ENCODE data around the gene SYDE1.
A peak's percentile ranks its signal among the peaks of the same experiment; 100 is the strongest.

SYDE1 gene

DNA sequence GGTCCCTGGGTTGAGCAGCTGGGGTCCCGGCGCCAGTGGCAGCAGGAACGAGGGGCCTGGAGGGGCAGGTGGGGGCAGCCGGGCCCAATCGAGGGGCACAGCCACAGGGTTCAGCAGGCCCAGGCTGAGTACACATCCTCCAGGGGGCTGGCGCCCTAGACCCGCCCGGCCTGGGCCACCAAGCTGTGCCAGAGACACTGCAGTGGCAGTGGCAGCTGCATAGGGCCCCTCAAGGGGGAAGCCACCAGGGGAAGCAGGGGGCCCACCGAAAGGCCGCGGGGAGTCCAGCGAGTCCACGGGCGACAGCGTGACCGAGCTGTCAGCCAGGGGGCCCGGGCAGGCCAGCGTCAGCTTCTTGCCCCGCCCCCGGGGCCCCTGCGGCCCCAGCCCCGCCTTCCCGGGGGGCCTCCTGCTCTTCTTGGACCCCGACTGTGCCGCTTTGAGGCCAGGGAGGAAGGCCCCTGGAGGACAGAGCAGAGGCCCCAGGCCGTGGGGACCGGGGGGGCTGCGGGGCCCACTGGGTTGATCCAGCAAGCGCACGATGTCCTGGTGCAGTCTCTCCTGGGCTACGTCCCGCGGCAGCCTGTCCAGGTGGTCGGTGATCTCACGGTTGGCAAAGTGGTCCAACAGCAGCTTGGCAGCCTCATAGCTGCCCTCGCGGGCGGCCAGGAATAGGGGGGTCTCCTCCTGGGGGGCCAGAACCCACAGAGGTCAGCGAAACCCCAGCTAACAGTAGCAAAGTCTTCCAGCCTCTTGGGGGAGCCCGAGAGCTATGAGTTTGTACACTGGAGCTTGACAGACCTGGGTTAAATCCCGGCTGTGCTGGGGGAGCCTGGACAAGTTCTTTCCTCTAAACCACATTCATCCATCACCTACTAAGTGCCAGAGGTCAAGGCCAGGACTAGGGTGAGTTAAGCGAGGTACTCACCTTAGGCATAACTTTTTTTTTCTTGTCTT is 54.1 kb downstream of the SYDE1 start:
- peak; percentile 70 for DNase-seq (ENCODE audit: extremely low spot score)
- CTCF ChIA-PET, result interaction anchor here (0.7 to 3.7 kb wide), 13 partner anchors 8 to 394 kb away, joined by 3 to 13 read pairs (median 4); a partner anchor contains a TSS
- POLR2A ChIA-PET, result no interaction called here
- TF ChIP-seq, protein P1, sequence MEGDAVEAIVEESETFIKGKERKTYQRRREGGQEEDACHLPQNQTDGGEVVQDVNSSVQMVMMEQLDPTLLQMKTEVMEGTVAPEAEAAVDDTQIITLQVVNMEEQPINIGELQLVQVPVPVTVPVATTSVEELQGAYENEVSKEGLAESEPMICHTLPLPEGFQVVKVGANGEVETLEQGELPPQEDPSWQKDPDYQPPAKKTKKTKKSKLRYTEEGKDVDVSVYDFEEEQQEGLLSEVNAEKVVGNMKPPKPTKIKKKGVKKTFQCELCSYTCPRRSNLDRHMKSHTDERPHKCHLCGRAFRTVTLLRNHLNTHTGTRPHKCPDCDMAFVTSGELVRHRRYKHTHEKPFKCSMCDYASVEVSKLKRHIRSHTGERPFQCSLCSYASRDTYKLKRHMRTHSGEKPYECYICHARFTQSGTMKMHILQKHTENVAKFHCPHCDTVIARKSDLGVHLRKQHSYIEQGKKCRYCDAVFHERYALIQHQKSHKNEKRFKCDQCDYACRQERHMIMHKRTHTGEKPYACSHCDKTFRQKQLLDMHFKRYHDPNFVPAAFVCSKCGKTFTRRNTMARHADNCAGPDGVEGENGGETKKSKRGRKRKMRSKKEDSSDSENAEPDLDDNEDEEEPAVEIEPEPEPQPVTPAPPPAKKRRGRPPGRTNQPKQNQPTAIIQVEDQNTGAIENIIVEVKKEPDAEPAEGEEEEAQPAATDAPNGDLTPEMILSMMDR (IDR thresholded peaks at IDR 0.05; ENCODE audit: control extremely low read depth, extremely low read depth, low read depth, missing control alignments), result peak; percentile 68
